Lower leg skin (tissue), 3 donors: ENCODE data around the gene FZD7.

ENCODE experiments used
- CTCF ChIP-seq, 3 donors: fragments of 450-650 bp; IDR thresholded peaks; one replicate each; pipeline ENCODE4 v1.5.1; 2016; ENCODE audit warnings: antibody characterized with exemption in 3 of 3, mild to moderate bottlenecking in 3 of 3, moderate library complexity in 2 of 3
- POLR2A ChIP-seq, 2 donors: fragments of 450-650 bp; IDR thresholded peaks; one replicate each; pipeline ENCODE4 v1.6.1; 2016 to 2017; ENCODE audit warnings: antibody characterized with exemption in 2 of 2, mild to moderate bottlenecking in 1 of 2, moderate library complexity in 1 of 2

- TF ChIP-seq CTCF (IDR thresholded peaks at IDR 0.05): no peak
- no peak for TF ChIP-seq POLR2A (IDR thresholded peaks at IDR 0.05)
Observed at GRCh38 chr2:202084265-202084664, 50.6 kb downstream of the FZD7 start.
